SIG-M5 treated with dmso at 0.1 percent for 504 hours (cell line): ENCODE results near the gene KLHL29.
A peak's percentile ranks its signal among the peaks of the same experiment; 100 is the strongest.
"Not testable (repeated sequence)": the region's sequence is repeated elsewhere in the genome, so short reads cannot be mapped to it uniquely, and the experiment has no call there.

ENCODE experiments used
- DNase-seq: peaks from one replicate; lab custom pipeline; 2025; ENCODE audit not compliant: unreplicated experiment; lab: John Stamatoyannopoulos, UW

Gene KLHL29

GRCh38 chr2:23705771-23706612, 321.0 kb downstream of the KLHL29 start:
- no peak for DNase-seq

GRCh38 chr2:23706613-23707078, 321.7 kb downstream of the KLHL29 start:
- DNase-seq = no peak

GRCh38 chr2:23707096-23707495, 322.1 kb downstream of the KLHL29 start:
- DNase-seq = no peak

- no peak for DNase-seq
Observed at GRCh38 chr2:23708771-23709170, 323.8 kb downstream of the KLHL29 start.

DNA sequence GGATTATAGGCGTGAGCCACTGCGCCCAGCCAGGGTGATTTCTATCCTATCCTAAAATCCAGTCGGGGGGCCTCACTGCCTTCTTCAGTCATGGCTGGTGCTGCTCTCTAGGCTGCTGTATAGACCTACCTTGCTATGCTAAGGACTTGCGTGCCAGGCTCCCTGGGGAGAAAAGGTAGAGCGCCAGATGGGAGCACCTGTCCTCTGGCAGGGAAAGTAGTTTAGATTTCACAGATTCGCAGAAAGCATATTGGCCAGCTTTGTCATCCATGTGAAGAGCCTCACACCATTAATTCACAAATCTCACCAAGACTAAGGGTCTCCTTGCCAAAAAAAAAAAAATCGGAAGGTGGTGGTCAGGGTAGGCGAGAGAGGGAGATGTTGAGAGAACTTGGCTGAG, 324.3 kb downstream of the KLHL29 start:
- no peak for DNase-seq

GRCh38 chr2:23711979-23712755, 327.2 kb downstream of the KLHL29 start:
- no peak for DNase-seq

DNA sequence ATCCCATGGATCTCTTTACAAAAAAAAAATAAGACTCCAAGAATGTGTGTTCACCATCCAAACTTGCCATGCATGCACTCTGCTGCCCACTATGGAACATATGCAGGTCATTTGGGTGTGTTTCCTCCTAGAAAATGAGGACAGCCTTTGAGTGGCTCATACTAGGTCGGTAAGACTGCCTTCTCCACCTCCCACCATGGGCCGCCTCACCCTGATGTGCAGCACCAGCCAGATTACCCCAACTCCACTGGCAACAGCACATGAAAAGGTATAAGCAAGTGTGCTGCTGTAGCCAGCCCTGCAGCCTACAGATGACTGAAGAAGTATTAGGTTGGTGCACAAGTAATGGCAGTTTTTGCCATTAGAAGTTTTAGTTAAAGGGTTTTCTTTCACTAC, 327.8 kb downstream of the KLHL29 start:
- DNase-seq = no peak

- DNase-seq = peak; percentile 72
Observed at GRCh38 chr2:23713351-23713750, 328.4 kb downstream of the KLHL29 start.

DNA sequence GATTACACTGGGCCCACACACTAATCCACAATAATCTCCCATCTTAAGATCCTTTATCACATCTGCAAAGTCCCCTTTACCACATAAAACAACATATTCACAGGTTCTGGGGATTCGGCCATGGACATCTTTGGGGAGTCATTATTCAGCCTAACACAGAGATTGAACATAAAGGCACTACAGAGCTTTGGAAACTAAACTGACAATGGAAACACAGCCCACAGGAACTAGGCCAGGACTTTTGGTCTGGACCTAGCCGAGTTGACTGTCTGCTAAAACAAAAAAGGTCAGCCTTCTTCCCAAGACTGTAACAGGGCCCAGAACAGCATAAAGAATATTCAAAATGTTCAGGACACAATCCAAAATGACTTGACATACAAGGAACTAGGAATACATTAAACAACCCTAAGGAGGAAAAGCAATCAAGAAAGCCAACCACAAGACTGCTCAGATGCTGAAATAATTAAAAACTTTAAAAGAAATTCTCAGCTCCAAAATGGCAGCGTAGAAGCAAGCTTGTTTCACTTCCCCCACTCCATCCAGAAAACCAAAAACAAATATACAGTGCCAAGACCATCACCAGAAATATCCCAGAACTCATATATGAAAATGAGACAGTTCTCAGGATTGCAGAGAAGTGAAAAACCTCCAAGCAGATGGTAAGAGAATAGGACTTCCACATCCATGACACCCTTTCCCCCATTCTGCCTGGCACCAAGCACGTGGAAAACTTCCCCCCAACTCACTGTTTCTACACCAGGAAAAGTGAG, 334.1 kb downstream of the KLHL29 start:
- DNase-seq = no peak

DNA sequence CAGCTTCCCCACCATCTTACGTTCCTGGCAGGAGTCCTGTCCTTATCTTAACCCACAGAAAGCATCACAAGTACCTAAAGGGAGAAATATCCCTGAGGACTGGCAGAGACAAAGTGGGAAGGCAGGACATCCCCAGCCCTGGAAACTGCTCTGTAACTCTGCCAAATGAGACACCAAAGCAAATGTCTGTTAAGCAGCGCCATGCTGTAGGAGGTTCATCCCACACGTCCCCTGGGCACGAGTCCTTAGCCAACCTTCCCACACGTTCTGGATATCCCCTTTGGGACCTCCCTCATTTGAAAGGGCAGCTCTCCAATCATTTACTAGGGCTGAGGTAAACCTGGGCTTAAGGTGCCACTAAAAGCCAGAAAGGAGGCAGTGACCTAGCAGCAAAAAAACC, 334.7 kb downstream of the KLHL29 start:
- DNase-seq = no peak

DNA sequence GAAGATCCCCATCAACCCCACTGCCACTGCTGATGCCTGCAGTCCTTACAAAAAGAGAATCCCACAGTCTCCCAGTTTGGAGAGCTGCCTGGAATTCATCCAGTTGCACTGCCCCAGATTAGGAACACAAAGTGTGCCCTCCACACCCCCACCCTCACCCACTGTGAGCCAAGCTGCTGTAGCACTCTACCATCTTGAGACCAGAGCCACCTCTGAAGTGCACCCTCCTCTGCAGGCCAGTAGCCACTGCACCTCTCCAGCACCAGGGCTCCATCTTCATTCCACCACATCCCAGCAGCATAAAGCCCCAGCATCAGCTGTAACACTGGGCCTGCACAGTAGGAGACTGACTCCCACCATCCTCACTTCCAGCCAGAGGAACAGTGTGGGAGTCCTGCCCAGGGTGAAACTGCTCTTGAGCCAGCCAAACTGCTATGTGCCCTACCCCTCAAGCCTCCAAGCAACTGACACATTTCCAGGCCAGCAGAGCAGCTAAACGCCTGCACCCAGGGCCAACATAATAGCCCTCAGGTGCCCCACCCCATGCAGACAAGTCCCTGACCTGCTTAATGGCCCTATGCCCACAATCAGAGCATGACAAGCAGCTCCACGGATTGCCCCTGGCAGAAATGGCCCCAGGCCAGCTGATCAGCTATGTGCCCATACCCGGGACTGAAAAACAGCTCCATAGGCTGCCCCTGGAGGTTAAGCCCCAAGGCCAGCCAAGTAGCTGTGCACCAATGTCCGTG, 335.9 kb downstream of the KLHL29 start:
- DNase-seq = no peak

DNA sequence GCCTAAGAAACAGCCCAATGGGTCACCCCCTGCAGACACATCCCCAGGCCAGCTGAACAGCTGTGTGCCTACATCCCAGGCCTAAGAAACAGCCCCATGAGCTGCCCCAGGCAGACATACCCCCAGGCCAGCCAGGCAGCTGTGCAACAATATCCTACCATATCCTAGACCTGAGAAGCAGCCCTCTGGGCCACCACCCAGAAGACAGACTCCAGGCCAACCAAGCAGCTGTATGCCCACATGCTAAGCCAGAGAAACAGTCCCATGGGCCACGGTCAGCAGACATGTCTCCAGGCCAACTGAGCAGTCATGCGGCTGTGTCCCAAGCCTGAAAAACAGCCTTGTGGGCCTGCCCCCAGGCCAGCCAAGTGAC, 336.5 kb downstream of the KLHL29 start:
- DNase-seq = no peak

DNA sequence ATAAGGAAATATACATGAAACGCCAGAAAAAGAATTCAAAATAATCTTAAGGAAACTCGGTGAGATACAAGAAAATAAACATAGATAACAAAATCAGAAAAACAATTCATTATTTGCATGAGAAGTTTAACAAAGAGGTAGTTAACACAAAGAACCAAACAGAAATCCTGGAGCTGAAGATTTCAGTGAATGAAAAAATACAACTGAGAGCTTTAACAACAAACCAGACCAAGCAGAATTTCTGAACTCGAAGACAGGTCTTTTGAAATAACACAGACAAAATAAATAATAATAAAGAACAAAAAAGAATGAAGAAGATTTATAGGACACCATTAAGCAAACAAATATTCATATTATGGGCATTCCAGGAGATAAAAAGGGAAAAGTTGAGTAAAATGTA, 337.3 kb downstream of the KLHL29 start:
- DNase-seq = no peak

DNA sequence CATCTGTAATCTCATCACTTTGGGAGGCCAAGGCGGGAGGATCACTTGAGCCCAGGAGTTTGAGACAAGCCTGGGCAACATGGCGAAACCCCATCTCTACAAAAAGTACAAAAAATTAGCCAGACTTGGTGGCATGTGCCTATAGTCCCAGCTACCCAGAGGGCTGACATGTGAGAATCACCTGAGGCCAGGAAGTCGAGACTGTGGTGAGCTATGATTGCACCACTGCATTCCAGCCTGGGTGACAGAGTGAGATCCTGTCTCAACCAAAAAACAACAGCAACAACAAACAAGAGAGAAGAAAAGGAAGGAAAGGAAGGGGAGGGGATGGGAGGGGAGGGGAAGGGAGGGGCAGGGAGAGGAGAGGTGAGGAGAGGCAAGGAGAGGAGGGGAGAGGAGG, 338.1 kb downstream of the KLHL29 start:
- not testable (repeated sequence) for DNase-seq

GRCh38 chr2:23734416-23734815, 349.4 kb downstream of the KLHL29 start:
- DNase-seq = no peak

- not testable (repeated sequence) for DNase-seq
Observed at GRCh38 chr2:23736783-23737182, 351.8 kb downstream of the KLHL29 start.

DNA sequence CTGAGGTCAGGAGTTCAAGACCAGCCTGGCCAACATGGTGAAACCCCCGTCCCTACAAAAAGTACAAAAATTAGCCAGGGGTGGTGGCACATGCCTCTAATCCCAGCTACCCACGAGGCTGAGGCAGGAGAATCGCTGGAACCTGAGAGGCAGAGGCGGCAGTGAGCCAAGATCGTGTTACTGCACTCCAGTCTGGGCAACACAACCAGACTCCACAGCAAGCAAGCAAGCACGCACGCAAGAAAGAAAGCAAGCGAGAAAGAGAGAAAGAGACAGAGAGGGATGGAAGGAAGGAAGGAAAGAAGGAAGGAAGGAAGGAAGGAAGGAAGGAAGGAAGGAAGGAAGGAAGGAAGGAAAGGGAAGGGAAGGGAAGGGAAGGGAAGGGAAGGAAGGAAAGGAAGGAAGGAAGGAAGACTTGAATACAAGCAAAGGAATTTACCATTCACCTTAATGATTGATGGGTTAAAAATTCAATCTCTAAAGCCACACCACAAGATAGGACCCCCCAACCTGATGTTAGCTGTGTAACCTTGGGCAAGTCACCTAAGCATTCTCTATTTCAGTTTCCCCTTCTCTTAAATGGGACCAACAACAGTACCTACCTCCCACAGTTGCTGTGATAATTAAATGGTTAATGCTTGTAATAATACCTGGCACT, 360.2 kb downstream of the KLHL29 start:
- DNase-seq = no peak

GRCh38 chr2:23745726-23746105, 360.7 kb downstream of the KLHL29 start:
- DNase-seq = no peak

GRCh38 chr2:23746141-23746863, 361.3 kb downstream of the KLHL29 start:
- no peak for DNase-seq
